ENCODE results near the gene OFD1.

- TF ChIP-seq, protein P1, sequence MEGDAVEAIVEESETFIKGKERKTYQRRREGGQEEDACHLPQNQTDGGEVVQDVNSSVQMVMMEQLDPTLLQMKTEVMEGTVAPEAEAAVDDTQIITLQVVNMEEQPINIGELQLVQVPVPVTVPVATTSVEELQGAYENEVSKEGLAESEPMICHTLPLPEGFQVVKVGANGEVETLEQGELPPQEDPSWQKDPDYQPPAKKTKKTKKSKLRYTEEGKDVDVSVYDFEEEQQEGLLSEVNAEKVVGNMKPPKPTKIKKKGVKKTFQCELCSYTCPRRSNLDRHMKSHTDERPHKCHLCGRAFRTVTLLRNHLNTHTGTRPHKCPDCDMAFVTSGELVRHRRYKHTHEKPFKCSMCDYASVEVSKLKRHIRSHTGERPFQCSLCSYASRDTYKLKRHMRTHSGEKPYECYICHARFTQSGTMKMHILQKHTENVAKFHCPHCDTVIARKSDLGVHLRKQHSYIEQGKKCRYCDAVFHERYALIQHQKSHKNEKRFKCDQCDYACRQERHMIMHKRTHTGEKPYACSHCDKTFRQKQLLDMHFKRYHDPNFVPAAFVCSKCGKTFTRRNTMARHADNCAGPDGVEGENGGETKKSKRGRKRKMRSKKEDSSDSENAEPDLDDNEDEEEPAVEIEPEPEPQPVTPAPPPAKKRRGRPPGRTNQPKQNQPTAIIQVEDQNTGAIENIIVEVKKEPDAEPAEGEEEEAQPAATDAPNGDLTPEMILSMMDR (IDR thresholded peaks at IDR 0.05; ENCODE audit: borderline replicate concordance, extremely low read depth, low read length, poor library complexity, severe bottlenecking), result no peak
- TF ChIP-seq EZH2 (IDR thresholded peaks at IDR 0.05; ENCODE audit: borderline replicate concordance, low read depth, low read length, severe bottlenecking), result no peak
Observed at GRCh38 chrX:13761606-13762414, 27.3 kb downstream of the OFD1 start.

All from DND-41 (cell line).